ENCODE data around the gene LCP2.
"Not testable (repeated sequence)": the region's sequence is repeated elsewhere in the genome, so short reads cannot be mapped to it uniquely, and the experiment has no call there.

The LCP2 gene

DNA sequence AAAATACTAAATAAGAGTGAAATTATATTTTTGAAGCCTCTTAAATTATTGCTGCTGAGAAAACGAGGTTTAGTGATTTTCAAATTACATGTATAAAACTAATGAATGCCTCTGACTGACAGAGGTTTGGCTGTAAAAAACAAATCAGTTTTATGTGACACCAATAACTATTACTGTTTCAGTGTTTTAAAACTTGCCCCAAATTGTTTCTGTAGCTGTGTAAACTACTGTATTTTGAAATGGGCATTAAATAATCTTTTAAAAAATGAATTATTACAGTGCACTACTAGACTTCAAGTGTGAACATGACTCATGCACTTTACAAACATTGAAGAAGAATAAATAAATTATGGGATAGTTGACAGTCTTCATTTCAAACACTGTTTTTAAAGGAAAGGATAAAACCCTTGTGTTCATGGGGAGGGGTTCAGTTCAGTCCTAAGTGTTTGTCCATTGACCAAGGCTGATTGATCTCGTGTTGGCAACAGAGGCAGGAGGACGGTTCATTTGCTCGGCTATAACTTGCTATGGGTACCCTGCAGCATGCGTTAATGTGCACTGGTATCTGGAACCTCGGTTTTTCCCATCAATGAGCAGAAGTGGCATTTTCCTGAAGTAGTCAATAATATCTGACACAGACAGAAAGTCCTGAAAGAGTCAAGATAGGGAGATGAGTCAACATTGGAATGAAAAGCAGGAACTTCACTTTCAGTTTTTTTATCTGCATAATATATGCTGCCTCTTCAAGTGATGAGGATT lies 49.2 kb downstream of the LCP2 start:
- Mint-ChIP-seq H3K4me1 (peaks cover 48% of the 10 kb centered on the region), H3K36me3 (ENCODE audit: low read depth) (peaks cover 77% of the 10 kb centered on the region), H3K4me3 (no peak overlapping the region), H3K27me3 (no peaks in the 10 kb centered on the region), H3K27ac (peak overlapping the region; percentile 75), H3K9me3 (peaks cover 5% of the 10 kb centered on the region)
- DNase-seq (no peak), ATAC-seq (no peak)

DNA sequence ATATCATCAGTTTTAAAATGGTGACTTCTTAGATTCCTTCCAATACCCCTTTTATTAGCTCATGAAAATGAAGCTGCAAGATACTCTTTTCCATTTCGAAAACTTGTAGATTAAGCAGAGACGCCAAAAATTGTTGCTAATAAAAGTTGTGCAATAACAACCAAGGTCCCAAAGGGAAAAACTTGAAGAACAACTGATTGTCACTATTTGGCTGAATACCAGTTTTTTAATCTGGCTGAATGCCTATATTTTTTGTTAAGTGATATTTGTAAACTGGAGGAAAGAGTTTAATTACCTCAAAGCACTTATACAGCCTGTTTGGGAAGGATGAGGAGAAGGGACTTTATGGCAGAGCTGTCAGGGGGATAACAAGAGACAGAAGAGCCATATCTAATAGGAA lies 50.2 kb downstream of the LCP2 start:
- H3K27me3 Mint-ChIP-seq, result no peaks in the 10 kb centered on the region
- H3K9me3 Mint-ChIP-seq, result peaks cover 5% of the 10 kb centered on the region
- H3K4me3 Mint-ChIP-seq, result no peak overlapping the region
- H3K36me3 Mint-ChIP-seq (ENCODE audit: low read depth), result peaks cover 67% of the 10 kb centered on the region
- DNase-seq, result no peak
- H3K27ac Mint-ChIP-seq, result no peak overlapping the region
- peaks cover 38% of the 10 kb centered on the region for H3K4me1 Mint-ChIP-seq
- ATAC-seq, result no peak

DNA sequence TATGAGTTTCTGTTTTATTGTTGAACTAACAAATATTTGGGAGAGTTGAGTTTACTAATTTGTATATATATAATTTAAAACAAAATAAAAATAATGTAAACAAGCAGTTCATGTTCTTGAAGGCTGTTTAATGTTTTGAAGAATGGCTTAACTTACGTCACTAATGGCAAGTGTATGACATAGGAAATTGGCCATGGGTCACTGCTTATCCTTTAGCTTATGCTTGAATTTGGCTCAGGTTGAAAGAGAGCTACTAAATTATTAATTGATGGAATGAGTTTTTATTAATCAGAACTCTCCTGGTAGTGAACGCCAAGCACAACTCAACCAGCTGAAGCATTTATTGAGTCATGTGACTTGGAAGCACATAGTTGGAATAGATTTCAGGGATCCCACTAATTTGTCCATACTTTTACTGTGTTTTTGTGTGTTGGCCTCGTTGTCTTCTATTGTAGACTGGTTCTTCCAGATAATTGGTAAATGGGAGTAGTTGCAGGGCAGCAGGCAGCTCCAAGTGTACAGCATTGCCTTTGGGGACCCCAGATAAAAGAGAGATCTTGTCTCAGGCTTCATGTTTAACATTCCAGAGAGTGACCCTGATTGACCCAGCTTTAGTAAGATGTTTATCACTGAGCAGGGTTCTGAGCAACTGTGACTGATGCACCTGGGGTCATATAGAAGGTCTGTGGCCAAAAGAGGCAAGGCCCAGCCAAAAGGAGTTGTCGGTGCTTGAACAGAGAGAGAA lies 51.3 kb downstream of the LCP2 start:
- H3K27me3 Mint-ChIP-seq, result no peaks in the 10 kb centered on the region
- H3K4me3 Mint-ChIP-seq, result no peak overlapping the region
- no peak overlapping the region for H3K27ac Mint-ChIP-seq
- DNase-seq (no peak), ATAC-seq (no peak)
- peaks cover 5% of the 10 kb centered on the region for H3K9me3 Mint-ChIP-seq
- peaks cover 57% of the 10 kb centered on the region for H3K36me3 Mint-ChIP-seq (ENCODE audit: low read depth)
- peaks cover 28% of the 10 kb centered on the region for H3K4me1 Mint-ChIP-seq

DNA sequence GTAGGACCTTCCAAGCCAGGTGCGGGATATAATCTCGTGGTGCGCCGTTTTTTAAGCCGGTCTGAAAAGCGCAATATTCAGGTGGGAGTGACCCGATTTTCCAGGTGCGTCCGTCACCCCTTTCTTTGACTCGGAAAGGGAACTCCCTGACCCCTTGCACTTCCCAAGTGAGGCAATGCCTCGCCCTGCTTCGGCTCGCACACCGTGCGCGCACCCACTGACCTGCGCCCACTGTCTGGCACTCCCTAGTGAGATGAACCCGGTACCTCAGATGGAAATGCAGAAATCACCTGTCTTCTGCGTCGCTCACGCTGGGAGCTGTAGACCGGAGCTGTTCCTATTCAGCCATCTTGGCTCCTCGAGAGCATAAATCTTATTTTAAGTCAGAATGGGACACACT lies 52.1 kb downstream of the LCP2 start:
- not testable (repeated sequence) for DNase-seq, H3K27me3 Mint-ChIP-seq, H3K9me3 Mint-ChIP-seq, H3K27ac Mint-ChIP-seq, H3K4me3 Mint-ChIP-seq, ATAC-seq
- Mint-ChIP-seq H3K36me3 (ENCODE audit: low read depth) (peaks cover 49% of the 10 kb centered on the region), H3K4me1 (peaks cover 19% of the 10 kb centered on the region)

DNA sequence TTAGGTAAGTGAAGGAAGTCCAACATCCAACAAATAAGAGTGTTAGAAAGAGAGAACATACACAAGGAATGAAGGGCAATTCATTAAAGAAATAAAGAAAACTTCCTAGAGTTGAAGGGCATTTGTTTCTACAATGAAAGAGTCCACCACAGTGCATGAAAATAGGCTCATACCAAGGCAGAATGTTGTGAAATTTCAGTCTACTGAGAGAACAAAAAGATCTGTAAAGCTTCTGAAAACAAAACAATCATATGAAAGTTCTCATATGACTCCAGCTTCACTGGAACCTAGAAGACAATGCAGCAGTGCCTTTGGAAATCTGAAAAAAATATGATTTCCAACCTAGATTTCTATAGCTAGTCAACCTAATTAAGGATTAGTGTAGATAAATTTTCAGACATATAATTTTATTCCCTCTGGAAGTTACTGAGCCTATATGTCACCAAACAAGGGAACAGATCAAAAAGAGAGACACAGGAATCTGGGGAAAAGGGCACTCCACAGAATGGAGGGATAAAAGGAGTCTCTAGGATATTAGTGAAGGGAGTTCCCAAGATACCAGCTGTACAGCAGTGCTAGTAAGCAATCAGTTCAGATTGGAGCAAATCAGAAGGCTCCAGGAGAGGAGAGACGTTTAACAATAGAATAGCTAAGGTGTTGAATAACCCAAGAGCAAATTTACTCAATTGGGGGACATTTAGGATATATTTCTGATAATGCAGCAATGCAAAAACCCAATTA lies 59.0 kb downstream of the LCP2 start:
- DNase-seq (no peak), ATAC-seq (no peak)
- Mint-ChIP-seq H3K27me3 (no peaks in the 10 kb centered on the region), H3K4me1 (peaks cover 2% of the 10 kb centered on the region), H3K4me3 (no peak overlapping the region), H3K27ac (no peak overlapping the region), H3K9me3 (no peaks in the 10 kb centered on the region), H3K36me3 (ENCODE audit: low read depth) (no peaks in the 10 kb centered on the region)

DNA sequence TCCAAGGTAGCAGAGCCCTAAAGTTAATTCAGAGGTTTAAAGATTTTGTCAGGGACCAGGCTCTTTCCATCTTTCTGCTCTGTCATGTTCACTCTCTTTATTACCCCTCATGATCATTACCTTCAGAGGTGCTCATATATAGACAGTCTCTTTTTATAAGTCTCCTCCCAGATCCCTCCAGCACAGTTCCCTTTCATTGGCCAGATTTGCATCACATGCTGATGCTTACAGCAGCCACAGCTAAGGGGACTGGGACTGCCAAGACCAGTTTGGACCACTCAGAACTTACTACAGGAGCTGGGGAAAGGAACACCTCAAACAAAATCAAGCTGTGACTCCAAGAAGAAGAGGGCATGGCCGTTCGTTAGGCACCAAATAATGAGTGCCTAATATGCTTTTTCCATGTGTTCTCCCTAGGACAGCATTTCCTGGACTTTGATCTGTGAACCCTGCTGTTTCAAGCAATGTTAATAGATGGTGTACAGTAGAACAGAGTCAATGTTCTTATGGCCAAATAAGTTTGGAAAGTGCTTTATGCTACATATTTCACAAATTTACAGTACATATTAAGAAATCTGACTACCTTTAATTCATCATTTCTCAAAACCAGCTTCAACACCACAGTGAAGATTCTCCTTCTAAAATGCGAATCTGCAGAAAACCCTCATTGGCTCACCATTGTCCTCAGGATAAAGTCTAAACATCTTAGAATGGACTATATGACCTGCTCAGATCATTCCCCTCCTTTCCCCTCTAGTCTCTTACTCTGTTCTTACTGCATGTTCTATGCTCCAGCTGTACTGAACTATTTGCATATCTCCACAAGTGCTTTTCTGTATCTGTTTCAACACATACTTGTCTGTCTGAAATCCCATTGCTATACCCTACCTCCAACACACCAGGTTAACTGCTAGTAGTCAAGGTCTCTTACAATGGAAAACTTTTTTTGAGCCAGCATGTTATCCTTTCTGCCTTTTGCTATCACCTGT lies 61.4 kb downstream of the LCP2 start:
- Mint-ChIP-seq H3K9me3 (no peaks in the 10 kb centered on the region), H3K36me3 (ENCODE audit: low read depth) (no peaks in the 10 kb centered on the region), H3K4me1 (peaks cover 2% of the 10 kb centered on the region), H3K27me3 (no peaks in the 10 kb centered on the region), H3K4me3 (no peak overlapping the region), H3K27ac (no peak overlapping the region)
- DNase-seq (no peak), ATAC-seq (no peak)

DNA sequence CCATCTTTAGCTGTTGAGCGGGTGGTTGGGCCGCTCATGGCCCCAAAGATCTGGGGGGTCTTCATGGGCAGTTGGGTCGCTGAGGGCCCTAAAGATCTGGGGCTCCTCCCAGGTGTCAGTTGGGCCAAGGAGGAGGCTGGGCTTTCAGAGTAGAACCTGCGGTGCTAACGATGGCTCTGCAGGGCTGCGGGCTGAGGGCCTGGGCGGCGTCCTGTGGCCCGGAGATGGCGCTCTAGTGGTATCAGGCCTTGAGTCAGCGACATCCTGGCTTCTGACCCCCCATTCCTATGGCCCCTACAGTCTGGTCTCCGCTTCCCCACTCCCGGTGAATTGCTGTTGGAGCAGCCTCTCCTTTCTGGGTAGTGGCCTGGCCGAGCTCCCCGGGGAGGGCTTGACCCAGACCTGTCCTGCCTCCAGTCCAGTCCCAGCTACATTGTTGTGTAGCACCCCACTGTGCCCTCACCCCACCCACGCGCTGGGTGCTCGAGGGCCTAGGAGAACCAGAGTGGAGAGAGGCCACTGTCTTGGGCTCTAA lies 64.2 kb downstream of the LCP2 start:
- Mint-ChIP-seq H3K27ac (no peak overlapping the region), H3K9me3 (no peaks in the 10 kb centered on the region), H3K36me3 (ENCODE audit: low read depth) (no peaks in the 10 kb centered on the region), H3K27me3 (no peaks in the 10 kb centered on the region), H3K4me3 (no peak overlapping the region), H3K4me1 (peaks cover 2% of the 10 kb centered on the region)
- DNase-seq (no peak), ATAC-seq (no peak)

DNA sequence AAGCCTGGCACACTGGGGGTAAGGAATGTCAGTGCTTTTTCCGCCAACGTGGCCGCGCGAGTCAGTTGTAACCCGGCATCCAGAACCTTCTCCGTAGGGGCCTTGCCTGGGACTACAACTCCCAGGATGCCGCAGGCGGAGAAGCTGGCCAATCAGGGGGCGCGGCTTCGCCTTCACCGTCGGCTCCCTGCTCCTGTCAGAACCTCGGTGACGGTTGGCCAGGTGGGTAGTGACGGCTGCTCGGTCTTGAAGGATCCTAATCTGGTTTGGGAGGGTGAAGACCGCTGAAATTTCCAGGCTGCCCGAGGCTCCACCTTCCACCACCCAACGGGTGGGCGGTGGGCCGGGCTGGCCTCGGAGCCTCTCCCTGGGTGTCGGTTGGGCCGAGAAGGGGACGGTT lies 64.8 kb downstream of the LCP2 start, which contains the start of gene C5orf58:
C5orf58 (plus strand) TSS at position 200 of the 400 bp plus-strand sequence. CDS start 1,992 bp downstream, outside the sequence.
- H3K4me3 Mint-ChIP-seq, result no peak within 1 kb of the TSS
- no peaks in the 10 kb centered on the region for H3K9me3 Mint-ChIP-seq
- DNase-seq (no peak), ATAC-seq (no peak)
- H3K27ac Mint-ChIP-seq, result no peak within 1 kb of the TSS
- H3K27me3 Mint-ChIP-seq, result no peaks in the 10 kb centered on the region
- H3K36me3 Mint-ChIP-seq (ENCODE audit: low read depth), result no peaks in the 10 kb centered on the region
- peaks cover 2% of the 10 kb centered on the region for H3K4me1 Mint-ChIP-seq

DNA sequence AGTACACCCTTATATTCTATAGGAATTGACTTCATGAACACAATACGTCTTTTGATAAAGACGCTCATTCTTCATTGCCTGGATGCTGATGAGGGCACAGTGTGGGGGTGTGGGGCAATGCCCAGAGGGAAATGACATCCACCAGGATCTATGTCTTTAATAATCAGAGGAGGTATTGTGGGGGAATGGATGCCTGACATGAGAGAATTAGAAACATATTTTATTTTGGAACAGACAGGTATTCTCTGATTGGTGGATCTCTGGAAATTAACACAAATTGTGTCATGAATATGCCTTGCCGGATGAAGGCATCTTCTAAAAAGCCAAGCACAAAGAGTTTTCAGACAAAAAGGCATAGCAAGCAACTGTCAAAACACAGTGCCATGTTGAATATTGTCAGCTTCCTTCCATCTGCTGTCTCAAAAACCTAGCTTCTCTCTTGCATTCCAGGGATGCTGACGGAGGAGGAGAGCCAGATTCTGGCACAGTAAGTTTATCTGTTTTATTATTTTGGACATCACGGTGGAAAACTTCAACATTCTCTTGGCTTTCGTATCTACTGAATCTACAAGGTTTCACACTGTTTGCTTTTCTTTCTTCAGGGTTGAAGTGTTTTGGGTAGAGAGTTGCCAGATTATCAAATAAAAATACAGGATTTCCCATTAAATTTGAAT lies 68.7 kb downstream of the LCP2 start:
- no peak overlapping the region for H3K27ac Mint-ChIP-seq
- ATAC-seq (no peak), DNase-seq (no peak)
- no peaks in the 10 kb centered on the region for H3K36me3 Mint-ChIP-seq (ENCODE audit: low read depth)
- H3K4me1 Mint-ChIP-seq, result peaks cover 4% of the 10 kb centered on the region
- H3K4me3 Mint-ChIP-seq, result no peak overlapping the region
- no peaks in the 10 kb centered on the region for H3K27me3 Mint-ChIP-seq
- no peaks in the 10 kb centered on the region for H3K9me3 Mint-ChIP-seq

DNA sequence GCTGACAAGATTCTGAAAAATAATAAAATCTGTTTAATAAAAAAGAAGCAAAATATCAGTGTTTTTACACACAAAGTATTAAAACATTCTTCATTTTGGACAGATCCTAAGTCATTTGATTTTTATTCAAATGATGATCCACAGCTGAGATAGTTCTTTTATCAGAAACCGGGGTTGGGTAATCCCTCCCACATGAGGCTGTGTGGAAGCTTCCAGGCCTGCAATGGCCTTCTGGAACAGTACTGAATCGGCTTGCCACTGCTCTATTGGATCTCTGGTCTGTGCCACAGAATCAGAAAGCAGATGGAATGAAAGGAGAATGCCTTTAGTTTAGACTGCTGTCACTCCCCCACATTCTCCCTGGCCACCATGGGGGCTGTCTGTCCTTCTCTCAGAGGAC lies 70.9 kb downstream of the LCP2 start:
- Mint-ChIP-seq H3K36me3 (ENCODE audit: low read depth) (no peaks in the 10 kb centered on the region), H3K4me1 (peaks cover 4% of the 10 kb centered on the region), H3K9me3 (no peaks in the 10 kb centered on the region), H3K27ac (no peak overlapping the region), H3K27me3 (no peaks in the 10 kb centered on the region), H3K4me3 (no peak overlapping the region)
- ATAC-seq, result no peak
- DNase-seq, result no peak

DNA sequence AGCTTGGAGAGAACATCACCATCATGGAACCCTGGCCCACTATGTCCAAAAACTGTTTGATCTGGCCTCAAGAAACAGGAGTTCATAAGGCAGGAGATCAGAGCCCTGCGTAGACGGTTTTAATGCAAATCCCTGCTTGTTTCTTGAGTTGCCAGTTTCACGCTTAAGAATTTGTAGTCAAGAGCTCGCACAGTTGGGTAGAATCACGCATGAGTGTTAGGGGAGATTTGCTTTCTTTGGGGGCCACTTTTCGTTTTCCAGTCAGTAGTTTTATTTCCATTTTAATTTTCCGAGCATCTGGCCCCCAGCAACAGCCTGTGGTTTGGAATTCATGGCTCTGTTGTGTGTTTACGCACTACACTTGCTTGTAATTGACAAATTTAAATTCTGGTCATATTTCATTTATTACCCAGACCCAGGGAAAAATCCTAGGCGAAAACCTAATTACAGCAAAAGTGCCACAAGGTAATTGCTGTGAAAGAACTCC lies 71.4 kb downstream of the LCP2 start:
- peaks cover 4% of the 10 kb centered on the region for H3K4me1 Mint-ChIP-seq

DNA sequence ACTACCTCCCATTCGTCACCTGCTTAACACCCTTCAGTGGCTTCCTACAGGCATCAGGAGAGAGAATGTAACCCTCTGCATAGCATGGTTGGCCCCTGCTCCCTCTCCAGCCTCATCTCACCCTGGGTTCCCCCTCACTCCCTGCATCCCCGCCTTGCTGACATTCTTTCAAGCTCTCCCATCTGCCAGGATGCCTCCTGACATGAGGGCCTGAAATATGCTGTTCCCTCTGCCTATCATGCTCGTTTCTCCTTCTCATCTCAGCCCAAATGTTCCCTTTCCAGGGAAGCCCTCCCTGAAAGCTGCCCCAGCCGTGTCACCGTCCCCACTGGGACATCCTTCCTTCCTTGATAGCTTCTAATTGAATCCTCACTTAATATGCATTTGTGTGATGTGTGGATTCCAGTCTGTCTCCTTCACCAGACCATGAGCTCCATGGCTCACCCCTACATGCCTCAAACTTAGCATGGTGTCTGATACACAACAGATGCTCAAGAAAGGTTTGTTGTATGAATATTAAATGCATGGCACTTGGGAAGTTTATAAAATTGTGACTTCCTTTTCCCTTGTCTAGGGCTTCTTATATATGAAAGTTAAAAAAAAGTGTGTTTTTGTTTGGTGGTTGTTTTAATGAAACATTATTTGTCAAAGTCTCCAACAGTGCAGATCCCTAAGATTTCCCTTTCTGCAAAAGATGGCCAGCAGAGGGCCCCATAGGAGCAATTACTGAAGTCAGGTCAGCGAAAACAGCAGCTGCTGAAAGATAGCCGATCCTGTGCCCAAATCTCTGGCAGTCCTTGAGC lies 72.0 kb downstream of the LCP2 start:
- H3K36me3 Mint-ChIP-seq (ENCODE audit: low read depth), result no peaks in the 10 kb centered on the region
- no peaks in the 10 kb centered on the region for H3K9me3 Mint-ChIP-seq
- no peak overlapping the region for H3K27ac Mint-ChIP-seq
- peak; percentile 80 for DNase-seq
- ATAC-seq, result peak; percentile 49
- no peaks in the 10 kb centered on the region for H3K27me3 Mint-ChIP-seq
- H3K4me1 Mint-ChIP-seq, result peaks cover 4% of the 10 kb centered on the region
- no peak overlapping the region for H3K4me3 Mint-ChIP-seq

More for the DNA sequence above, 71.4 kb downstream of the LCP2 start:
- no peak overlapping the region for H3K4me3 Mint-ChIP-seq
- H3K9me3 Mint-ChIP-seq, result no peaks in the 10 kb centered on the region
- no peaks in the 10 kb centered on the region for H3K36me3 Mint-ChIP-seq (ENCODE audit: low read depth)
- no peak overlapping the region for H3K27ac Mint-ChIP-seq
- ATAC-seq (no peak), DNase-seq (no peak)
- H3K27me3 Mint-ChIP-seq, result no peaks in the 10 kb centered on the region
